HepG2 (cell line): ENCODE measurements around the gene IGSF21. TPM values are rescaled to one million over a fixed set of nuclear protein-coding genes. Genes with fewer than 3 reads are reported as not detected.

Experiments used
- ATAC-seq: fragments of 200-7000 bp; cut with Tn5 transposase; 3 replicates; pipeline ENCODE4 v1.9.1; 2020; ENCODE audit warnings: mild to moderate bottlenecking, moderate library complexity
- BruUV-seq: library from RNA; stranded (reverse); fragments of 400-500 nt; replicated peaks from 2 replicates; lab custom pipeline; 2021; lab: Mats Ljungman, UMichigan
- CTCF ChIA-PET: fragments of 300-600 bp; formaldehyde crosslinking; extraction: SDS; loops from one replicate; lab custom pipeline; 2021; ENCODE audit warnings: low total read pairs, inconsistent platforms, low intra/inter-chr PET ratio; lab: Yijun Ruan, JAX
- POLR2A ChIA-PET: fragments of 350-600 bp; sonication (Branson Sonifier 250); formaldehyde crosslinking; loops from one replicate; lab custom pipeline; 2020; ENCODE audit warnings: antibody characterized with exemption, inconsistent platforms; lab: Yijun Ruan, JAX
- DNase-seq: peaks from one replicate; pipeline ENCODE4 v3.0.0-alpha.2; 2015; ENCODE audit warnings: low spot score
- FAIRE-seq: peaks from 3 replicates; lab custom pipeline; 2011; peaks lifted over from hg19 to GRCh38; lab: Jason Lieb, UNC
- H2AFZ ChIP-seq: one replicate; pipeline ENCODE4 v1.6.1; 2011; ENCODE audit warnings: low read length, inconsistent platforms
- H3K27ac ChIP-seq: fragments of 300-600 bp; 3 replicates; pipeline ENCODE4 v1.8.0; 2011; ENCODE audit warnings: mixed run types, mild to moderate bottlenecking, mixed read lengths, low read length, inconsistent platforms; ENCODE audit not compliant: insufficient read depth; ENCODE audit errors: extremely low read length
- H3K27me3 ChIP-seq, 2 experiments: fragments of 200-600 bp in 1 of 2; 2 replicates in 1 of 2; 3 replicates in 1 of 2; pipeline versions ENCODE4 v1.6.0 to v1.8.0; 2011; ENCODE audit warnings: low read length in 2 of 2, mild to moderate bottlenecking in 2 of 2, moderate library complexity in 2 of 2, inconsistent platforms in 1 of 2; ENCODE audit not compliant: insufficient read depth in 2 of 2, control insufficient read depth in 1 of 2
- H3K36me3 ChIP-seq, 2 experiments: fragments of 200-600 bp in 1 of 2; replicated peaks in 1 of 2; 2 replicates in 1 of 2; 3 replicates in 1 of 2; pipeline versions ENCODE4 v1.5.1 to v1.8.0; 2011; ENCODE audit warnings: low read length in 2 of 2, inconsistent platforms in 1 of 2; ENCODE audit not compliant: insufficient read depth in 2 of 2, control insufficient read depth in 1 of 2
- H3K4me1 ChIP-seq: 2 replicates; pipeline ENCODE4 v1.5.1; 2012; ENCODE audit warnings: low read length, inconsistent platforms; ENCODE audit not compliant: insufficient read depth
- H3K4me2 ChIP-seq: 2 replicates; pipeline ENCODE4 v1.6.0; 2011; ENCODE audit warnings: low read depth, low read length, inconsistent platforms
- H3K4me3 ChIP-seq, 3 experiments: fragments of 200-600 bp in 1 of 3; sonication (generic), shearing (Covaris generic) in 1 of 3; replicated peaks in 1 of 3; 2 replicates each; pipeline ENCODE4 v1.5.1; 2011 to 2016; ENCODE audit warnings: low read length in 3 of 3, inconsistent platforms in 2 of 3, low read depth in 2 of 3, mild to moderate bottlenecking in 2 of 3, control low read depth in 1 of 3, mixed read lengths in 1 of 3; ENCODE audit not compliant: insufficient read depth in 1 of 3
- H3K79me2 ChIP-seq: one replicate; pipeline ENCODE4 v1.6.1; 2011; ENCODE audit warnings: low read length, inconsistent platforms; ENCODE audit not compliant: insufficient read depth
- H3K9ac ChIP-seq: 2 replicates; pipeline ENCODE4 v1.6.0; 2011; ENCODE audit warnings: mild to moderate bottlenecking, low read depth, low read length, inconsistent platforms; ENCODE audit not compliant: insufficient read depth
- H3K9me3 ChIP-seq: 2 replicates; pipeline ENCODE4 v1.5.1; 2012; ENCODE audit warnings: mild to moderate bottlenecking, low read length
- H4K20me1 ChIP-seq: 2 replicates; pipeline ENCODE4 v1.6.0; 2011; ENCODE audit warnings: inconsistent platforms, mild to moderate bottlenecking, low read length, moderate library complexity; ENCODE audit not compliant: insufficient read depth
- CENPBD1 ChIP-seq: sonication (generic); formaldehyde crosslinking; IDR thresholded peaks from 2 replicates; pipeline ENCODE4 v1.8.0; 2022; ENCODE audit warnings: missing genetic modification reagents, low read depth, mild to moderate bottlenecking, borderline replicate concordance
- MAFK ChIP-seq, 2 experiments: IDR thresholded peaks in 1 of 2; conservative IDR thresholded peaks in 1 of 2; 2 replicates each; pipeline ENCODE4 v1.6.1; 2011; ENCODE audit warnings: improper control_type of control experiment in 2 of 2, low read length in 2 of 2
- MTA1 ChIP-seq: sonication (generic); formaldehyde crosslinking; IDR thresholded peaks from 2 replicates; pipeline ENCODE4 v1.4.0; 2020; ENCODE audit warnings: missing genetic modification reagents, mild to moderate bottlenecking, borderline replicate concordance
- NKX3-1 ChIP-seq: sonication (generic); formaldehyde crosslinking; IDR thresholded peaks from 2 replicates; pipeline ENCODE4 v1.5.0; 2020; ENCODE audit warnings: missing genetic modification reagents
- SETDB1 ChIP-seq: sonication (generic); formaldehyde crosslinking; IDR thresholded peaks from 2 replicates; pipeline ENCODE4 v1.5.1; 2020; ENCODE audit warnings: missing genetic modification reagents, mild to moderate bottlenecking, borderline replicate concordance
- SRSF4 ChIP-seq: fragments of 200-400 bp; formaldehyde crosslinking; IDR thresholded peaks from one replicate; pipeline ENCODE4 v1.6.1; 2018; ENCODE audit warnings: mild to moderate bottlenecking, low read depth, low read length, moderate library complexity; ENCODE audit not compliant: poor library complexity, severe bottlenecking
- XRCC5 ChIP-seq: fragments of 200-400 bp; formaldehyde crosslinking; optimal IDR thresholded peaks from 2 replicates; pipeline ENCODE3; 2017; ENCODE audit warnings: mild to moderate bottlenecking, low read length
- ZBTB2 ChIP-seq: sonication (generic); formaldehyde crosslinking; IDR thresholded peaks from 2 replicates; pipeline ENCODE4 v1.8.0; 2022; ENCODE audit warnings: low read depth, missing genetic modification reagents
- ZEB1 ChIP-seq: IDR thresholded peaks from 2 replicates; pipeline ENCODE4 v1.6.1; 2012; ENCODE audit warnings: mild to moderate bottlenecking, low read depth, inconsistent platforms; ENCODE audit not compliant: insufficient replicate concordance
- ZNF274 ChIP-seq: sonication (generic); formaldehyde crosslinking; IDR thresholded peaks from 2 replicates; pipeline ENCODE4 v1.5.1; 2020; ENCODE audit warnings: mild to moderate bottlenecking, missing genetic modification reagents
- WGBS: methylation state at CpG from one replicate; pipeline ENCODE4 v1.1.6; 2017; ENCODE audit warnings: low lambda C conversion rate; 5-methylcytosine and 5-hydroxymethylcytosine counted together
- in situ Hi-C: cut with HindIII; loops from 2 replicates; pipeline ENCODE4 v1.10.0; 2017; ENCODE audit warnings: low pct_unique_long_range_greater_than_20kb; ENCODE audit not compliant: extremely low pct_ligation_motif_present
- intact Hi-C: fragments of 100-400 bp; cut with micrococcal nuclease; formaldehyde crosslinking; loops from one replicate; pipeline ENCODE4 v1.10.0; 2022; ENCODE audit not compliant: unreplicated experiment
- polyA plus RNA-seq, 8 experiments: library from polyadenylated mRNA; depleted of rRNA in 3 of 8; stranded (reverse) in 7 of 8; unstranded in 1 of 8; fragments of >200 nt; fragmentation: Illumina TruSeq in 4 of 8; extraction: Trizol in 4 of 8; gene quantifications; 2 replicates each; pipeline versions ENCODE4 v1.2.1 to v1.2.3, GENCODE V29; 2011 to 2016; ENCODE audit warnings: low read depth in 4 of 8, missing spikeins in 1 of 8, mixed read lengths in 1 of 8; ENCODE audit not compliant: insufficient read depth in 1 of 8
- total RNA-seq, 5 experiments: library from RNA; depleted of rRNA; stranded (reverse); fragments of >200 nt; fragmentation: Illumina TruSeq; extraction: Trizol; gene quantifications; 2 replicates each; pipeline ENCODE4 v1.2.3, GENCODE V29; 2016; ENCODE audit warnings: low read depth in 1 of 5

IGSF21 gene
- total and polyA plus RNA-seq, 2 of the 13 experiments (the other 11 are each of a cell fraction or from before 2014, with no cell fraction given), result not detected

GRCh38 chr1:18182398-18183160 is 75.0 kb downstream of the IGSF21 start:
- POLR2A ChIA-PET, result no interaction called here
- no peaks in the 10 kb centered on the region for H3K4me1 ChIP-seq
- in situ Hi-C loops, result no loop called here
- ATAC-seq (no peak), DNase-seq (no peak), FAIRE-seq (no peak)
- H3K4me2 ChIP-seq, result no peak overlapping the region
- BruUV-seq, result no TSS peak
- H3K79me2 ChIP-seq, result no peaks in the 10 kb centered on the region
- peaks cover 0 to 2% of the 10 kb centered on the region in 2 experiments; a peak in 2 of 5 replicates for H3K27me3 ChIP-seq
- intact Hi-C loops, result no loop called here
- no peaks in the 10 kb centered on the region for H4K20me1 ChIP-seq
- no peak overlapping the region for H2AFZ ChIP-seq
- no peak overlapping the region for H3K9ac ChIP-seq
- CTCF ChIA-PET, result no interaction called here
- no peak overlapping the region for H3K4me3 ChIP-seq
- H3K36me3 ChIP-seq, result no peaks in the 10 kb centered on the region
- no peaks in the 10 kb centered on the region for H3K9me3 ChIP-seq
- no peak overlapping the region for H3K27ac ChIP-seq
- WGBS, result 13% methylated on average over 9 of the region's 13 CpGs
- no peak for TF ChIP-seq SRSF4
- TF ChIP-seq CENPBD1 (CRISPR knock-in tag), result no peak
- TF ChIP-seq, all 625 proteins: peak for 0

- intact Hi-C loops, result no loop called here
- H3K4me1 ChIP-seq, result no peaks in the 10 kb centered on the region
- peaks cover 1 to 5% of the 10 kb centered on the region in 2 experiments; a peak in 1 of 5 replicates for H3K27me3 ChIP-seq
- WGBS, result 9% methylated on average over 5 of the region's 7 CpGs
- no peak for FAIRE-seq
- no peak for ATAC-seq
- H3K4me2 ChIP-seq, result no peak overlapping the region
- BruUV-seq, result no TSS peak
- no peak for DNase-seq
- no peaks in the 10 kb centered on the region for H3K36me3 ChIP-seq
- H3K9me3 ChIP-seq, result no peaks in the 10 kb centered on the region
- H4K20me1 ChIP-seq, result no peaks in the 10 kb centered on the region
- CTCF ChIA-PET, result no interaction called here
- no peak overlapping the region for H2AFZ ChIP-seq
- in situ Hi-C loops, result no loop called here
- no peaks in the 10 kb centered on the region for H3K79me2 ChIP-seq
- TF ChIP-seq ZBTB2 (CRISPR knock-in tag) (no peak), ZEB1 (no peak), SETDB1 (no peak), MAFK (conservative IDR thresholded peaks at IDR 0.05 in 1 of 2, IDR thresholded peaks at IDR 0.05 in 1 of 2; ENCODE audit: low read length in 2 of 2) (no peak), XRCC5 (no peak), NKX3-1 (no peak), ZNF274 (CRISPR knock-in tag) (no peak), MTA1 (CRISPR knock-in tag) (no peak)
- H3K9ac ChIP-seq, result no peak overlapping the region
- H3K4me3 ChIP-seq, result no peak overlapping the region
- no peak overlapping the region for H3K27ac ChIP-seq
- POLR2A ChIA-PET, result no interaction called here
These were observed 75.9 kb downstream of the IGSF21 start for GRCh38 chr1:18183533-18183932.
